Stimulated activated memory B cell treated with anti-CD40 and anti-IgM and Interleukin-4, amounts not matched to agents 10 μg/mL and 1 μg/mL and 100 μg/mL, for 72 hours (primary cell): ENCODE measurements around the gene UBA6.

Experiments used
- ATAC-seq: fragments of 150-1000 bp; cut with Tn5 transposase; 2 replicates; pipeline ENCODE4 v1.10.0; 2021
- H3K27ac Mint-ChIP-seq: one replicate; pipeline ENCODE4 v1.8.0; 2022; ENCODE audit warnings: mild to moderate bottlenecking, mixed read lengths
- H3K27me3 Mint-ChIP-seq: one replicate; pipeline ENCODE4 v1.8.0; 2022; ENCODE audit warnings: mixed read lengths
- H3K36me3 Mint-ChIP-seq: one replicate; pipeline ENCODE4 v1.8.0; 2022; ENCODE audit warnings: mixed read lengths
- H3K4me1 Mint-ChIP-seq: one replicate; pipeline ENCODE4 v1.8.0; 2022; ENCODE audit warnings: mixed read lengths
- H3K4me3 Mint-ChIP-seq: one replicate; pipeline ENCODE4 v1.8.0; 2022; ENCODE audit warnings: mild to moderate bottlenecking, moderate library complexity, mixed read lengths
- H3K9me3 Mint-ChIP-seq: one replicate; pipeline ENCODE4 v1.8.0; 2022; ENCODE audit warnings: mixed read lengths

The UBA6 gene

DNA sequence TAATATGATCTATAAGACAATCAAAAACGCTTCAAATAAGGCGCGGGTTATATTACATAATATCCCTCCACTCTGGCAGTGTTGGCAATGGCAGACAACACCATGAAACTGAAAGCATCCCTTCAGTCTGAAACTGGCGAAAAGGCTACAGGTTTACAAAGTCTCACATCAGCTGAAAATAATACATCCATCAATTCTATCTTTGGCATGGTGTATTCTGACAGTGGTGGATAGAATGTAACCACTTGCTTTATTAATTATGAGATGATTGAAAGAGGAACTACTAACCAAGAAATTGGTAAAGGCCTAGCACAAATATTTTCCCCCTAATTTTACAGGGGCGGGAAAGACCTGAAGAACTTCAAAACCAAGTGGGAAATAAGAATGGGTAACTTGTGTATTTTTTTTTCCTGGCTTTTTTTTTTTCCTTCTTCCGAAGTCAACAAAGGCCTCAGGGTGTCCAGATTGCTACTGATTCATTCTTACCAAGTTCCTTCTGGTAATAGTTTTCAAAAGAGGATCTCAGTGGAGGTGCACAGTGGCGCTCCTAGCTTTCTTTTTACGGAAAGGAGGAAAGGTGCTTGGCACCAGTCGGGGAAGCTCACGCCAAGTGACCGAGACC is 728 bp downstream of the UBA6 start:
- H3K36me3 Mint-ChIP-seq, result peaks cover 37% of the 10 kb centered on the region
- no peaks in the 10 kb centered on the region for H3K27me3 Mint-ChIP-seq
- peak overlapping the region; percentile 93 for H3K4me3 Mint-ChIP-seq
- no peak for ATAC-seq
- no peaks in the 10 kb centered on the region for H3K9me3 Mint-ChIP-seq
- H3K27ac Mint-ChIP-seq, result peak overlapping the region; percentile 91
- H3K4me1 Mint-ChIP-seq, result peaks cover 44% of the 10 kb centered on the region

DNA sequence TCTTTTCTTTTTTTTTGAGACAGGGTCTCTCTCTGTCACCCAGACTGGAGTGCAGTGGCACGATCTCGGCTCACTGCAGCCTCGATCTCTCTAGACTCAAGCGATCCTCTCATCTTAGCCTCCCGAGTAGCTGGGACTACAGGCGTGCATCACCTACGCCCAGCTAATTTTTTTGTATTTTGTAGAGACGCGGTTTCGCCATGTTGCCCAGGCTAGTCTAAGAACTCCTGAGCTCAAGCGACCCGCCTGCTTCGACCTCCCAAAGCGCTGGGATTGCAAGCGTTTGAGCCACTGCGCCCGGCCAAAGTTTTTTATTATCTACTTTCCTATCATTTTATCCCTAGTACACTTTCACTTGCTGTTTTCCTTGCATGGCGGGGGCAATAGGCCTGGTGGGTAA is 1.4 kb downstream of the UBA6 start:
- ATAC-seq, result no peak
- H3K27me3 Mint-ChIP-seq, result no peaks in the 10 kb centered on the region
- H3K4me1 Mint-ChIP-seq, result peaks cover 38% of the 10 kb centered on the region
- H3K36me3 Mint-ChIP-seq, result peaks cover 37% of the 10 kb centered on the region
- H3K4me3 Mint-ChIP-seq, result peak overlapping the region; percentile 93
- H3K9me3 Mint-ChIP-seq, result no peaks in the 10 kb centered on the region
- peak overlapping the region; percentile 91 for H3K27ac Mint-ChIP-seq

DNA sequence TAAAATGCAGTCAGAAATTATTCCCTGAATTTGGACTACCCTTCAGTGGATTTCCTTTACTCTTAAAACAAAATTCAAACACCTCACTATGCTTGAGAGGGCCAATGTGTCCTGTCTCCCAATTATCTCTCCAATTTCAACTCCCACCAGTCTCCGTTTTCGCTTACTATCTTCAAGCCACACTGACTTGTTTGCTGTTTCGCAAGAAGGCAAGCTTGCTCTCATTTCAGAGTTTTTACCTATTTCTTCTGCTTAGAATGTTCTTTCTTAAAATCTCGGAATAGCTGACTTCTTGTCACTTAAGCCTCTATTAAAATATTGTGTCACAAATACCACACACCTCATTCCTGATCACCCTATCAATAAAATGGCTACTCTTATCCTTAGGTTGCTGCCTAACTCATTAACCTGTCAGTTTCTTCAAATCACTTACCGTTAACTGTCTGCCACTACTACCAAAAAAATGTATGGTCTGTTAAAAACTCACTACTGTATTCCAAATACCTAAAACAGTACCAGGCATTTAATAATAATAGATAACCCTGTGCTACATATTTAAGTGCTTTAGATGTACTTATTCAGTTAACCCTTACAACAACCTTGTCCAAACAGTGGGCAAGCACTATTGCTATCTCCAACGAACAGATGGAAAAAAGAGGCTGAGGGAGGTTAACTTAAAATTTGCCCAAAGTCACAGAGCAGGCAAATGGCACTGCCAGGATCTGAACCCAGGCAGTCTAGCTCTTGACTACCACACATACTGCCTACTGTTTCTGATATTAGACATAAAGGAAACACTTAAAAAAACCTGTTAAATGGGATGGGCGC is 2.9 kb downstream of the UBA6 start:
- peaks cover 28% of the 10 kb centered on the region for H3K4me1 Mint-ChIP-seq
- H3K36me3 Mint-ChIP-seq, result peaks cover 35% of the 10 kb centered on the region
- no peak for ATAC-seq
- no peak overlapping the region for H3K4me3 Mint-ChIP-seq
- no peak overlapping the region for H3K27ac Mint-ChIP-seq
- H3K9me3 Mint-ChIP-seq, result no peaks in the 10 kb centered on the region
- no peaks in the 10 kb centered on the region for H3K27me3 Mint-ChIP-seq

DNA sequence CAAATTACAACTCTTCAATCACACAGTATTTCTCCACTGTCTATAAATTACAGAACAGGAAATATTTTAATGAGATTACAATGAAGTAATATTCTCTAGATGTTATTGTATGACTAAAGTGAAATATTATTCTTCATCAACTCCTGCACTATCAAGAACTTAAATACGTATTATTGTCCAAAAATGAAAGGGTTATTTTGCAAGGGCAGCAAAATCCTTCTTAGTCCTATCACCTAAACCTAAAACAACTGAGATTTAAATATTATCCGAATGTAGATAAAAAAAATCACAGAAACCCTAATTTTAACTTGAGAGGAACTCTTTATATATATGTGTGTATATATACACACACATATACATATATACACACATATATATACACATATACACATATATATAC is 4.9 kb downstream of the UBA6 start:
- no peak for ATAC-seq
- no peaks in the 10 kb centered on the region for H3K27me3 Mint-ChIP-seq
- peaks cover 33% of the 10 kb centered on the region for H3K4me1 Mint-ChIP-seq
- no peak overlapping the region for H3K27ac Mint-ChIP-seq
- H3K36me3 Mint-ChIP-seq, result peaks cover 54% of the 10 kb centered on the region
- no peaks in the 10 kb centered on the region for H3K9me3 Mint-ChIP-seq
- no peak overlapping the region for H3K4me3 Mint-ChIP-seq

DNA sequence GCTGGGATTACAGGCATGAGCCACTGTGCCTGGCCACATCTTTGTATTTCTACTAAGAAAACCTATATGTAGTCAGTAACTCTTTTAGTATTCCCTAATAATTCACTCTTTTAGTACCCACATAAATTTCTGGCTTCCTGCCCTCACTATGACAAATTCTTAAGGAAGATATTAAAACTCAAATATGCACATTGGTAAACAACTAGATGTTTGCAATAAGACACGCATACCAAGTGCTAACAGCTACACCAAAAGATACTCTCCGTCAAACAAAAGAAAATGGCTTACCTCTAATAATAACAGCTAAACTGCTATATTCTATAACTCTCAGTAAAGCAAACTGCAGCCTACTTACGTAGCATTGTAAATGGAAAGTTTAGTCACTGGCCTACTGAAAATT is 6.3 kb downstream of the UBA6 start:
- peaks cover 66% of the 10 kb centered on the region for H3K36me3 Mint-ChIP-seq
- H3K9me3 Mint-ChIP-seq, result no peaks in the 10 kb centered on the region
- no peak overlapping the region for H3K4me3 Mint-ChIP-seq
- no peaks in the 10 kb centered on the region for H3K27me3 Mint-ChIP-seq
- peaks cover 38% of the 10 kb centered on the region for H3K4me1 Mint-ChIP-seq
- no peak for ATAC-seq
- no peak overlapping the region for H3K27ac Mint-ChIP-seq

DNA sequence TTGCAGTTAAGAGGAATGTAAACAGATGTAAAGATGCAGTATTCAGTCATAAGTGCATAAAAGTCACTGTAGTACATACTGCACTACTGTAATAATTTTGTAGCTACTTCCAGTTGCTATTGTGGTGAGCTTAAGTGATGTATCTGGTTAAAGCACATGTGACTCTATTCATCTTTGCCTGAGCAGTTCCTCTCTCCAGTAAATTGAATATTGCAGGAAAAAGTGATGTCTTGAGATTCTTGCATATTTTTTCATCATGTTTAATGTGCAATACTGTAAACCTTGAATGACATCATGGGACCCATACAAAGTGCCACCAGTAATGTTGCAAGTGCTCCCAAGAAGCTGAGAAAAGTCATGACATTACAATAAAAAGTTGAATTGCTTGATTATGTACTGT is 9.6 kb downstream of the UBA6 start:
- Mint-ChIP-seq H3K4me1 (peaks cover 23% of the 10 kb centered on the region), H3K9me3 (no peaks in the 10 kb centered on the region), H3K36me3 (peaks cover 72% of the 10 kb centered on the region), H3K27ac (no peak overlapping the region), H3K4me3 (no peak overlapping the region), H3K27me3 (no peaks in the 10 kb centered on the region)
- ATAC-seq, result no peak

DNA sequence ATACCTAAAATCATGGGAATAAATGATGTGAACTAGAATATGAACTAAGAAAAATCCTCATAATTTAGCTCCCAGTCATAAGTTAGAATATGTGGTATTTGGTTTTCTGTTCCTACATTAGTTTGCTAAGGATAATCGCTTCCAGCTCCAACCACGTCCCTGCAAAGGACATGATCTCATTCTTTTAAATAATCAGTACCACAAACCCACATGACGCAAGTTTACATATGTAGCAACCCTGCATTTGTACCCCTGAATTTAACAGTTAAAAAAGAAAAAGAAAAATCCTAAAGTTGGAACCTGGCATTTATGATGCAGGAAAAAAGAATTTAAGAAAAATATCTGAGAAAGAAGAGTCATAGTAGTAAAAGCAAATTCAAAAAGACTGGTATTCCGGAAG is 13.3 kb downstream of the UBA6 start:
- Mint-ChIP-seq H3K36me3 (peaks cover 48% of the 10 kb centered on the region), H3K27ac (no peak overlapping the region), H3K4me3 (no peak overlapping the region), H3K27me3 (no peaks in the 10 kb centered on the region), H3K9me3 (no peaks in the 10 kb centered on the region), H3K4me1 (peaks cover 13% of the 10 kb centered on the region)
- ATAC-seq, result no peak

DNA sequence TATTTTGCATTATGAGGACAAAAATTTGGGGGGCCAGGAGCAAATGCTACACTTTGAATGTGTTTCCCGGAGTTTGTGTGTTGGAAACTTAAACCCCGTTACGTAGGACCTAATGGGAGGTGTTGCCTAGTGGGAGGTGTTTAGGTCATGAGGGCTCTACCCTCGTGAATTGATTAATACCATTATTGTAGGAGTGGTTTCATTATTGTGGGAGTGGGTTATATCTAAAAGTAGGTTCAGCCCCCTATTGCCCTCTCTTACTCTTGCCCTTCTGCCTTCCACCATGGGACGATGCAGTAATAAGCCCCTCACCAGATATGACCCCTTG is 15.5 kb downstream of the UBA6 start:
- Mint-ChIP-seq H3K9me3 (no peaks in the 10 kb centered on the region), H3K27me3 (no peaks in the 10 kb centered on the region), H3K4me1 (peaks cover 10% of the 10 kb centered on the region), H3K27ac (no peak overlapping the region), H3K36me3 (peaks cover 38% of the 10 kb centered on the region), H3K4me3 (no peak overlapping the region)
- ATAC-seq, result no peak

DNA sequence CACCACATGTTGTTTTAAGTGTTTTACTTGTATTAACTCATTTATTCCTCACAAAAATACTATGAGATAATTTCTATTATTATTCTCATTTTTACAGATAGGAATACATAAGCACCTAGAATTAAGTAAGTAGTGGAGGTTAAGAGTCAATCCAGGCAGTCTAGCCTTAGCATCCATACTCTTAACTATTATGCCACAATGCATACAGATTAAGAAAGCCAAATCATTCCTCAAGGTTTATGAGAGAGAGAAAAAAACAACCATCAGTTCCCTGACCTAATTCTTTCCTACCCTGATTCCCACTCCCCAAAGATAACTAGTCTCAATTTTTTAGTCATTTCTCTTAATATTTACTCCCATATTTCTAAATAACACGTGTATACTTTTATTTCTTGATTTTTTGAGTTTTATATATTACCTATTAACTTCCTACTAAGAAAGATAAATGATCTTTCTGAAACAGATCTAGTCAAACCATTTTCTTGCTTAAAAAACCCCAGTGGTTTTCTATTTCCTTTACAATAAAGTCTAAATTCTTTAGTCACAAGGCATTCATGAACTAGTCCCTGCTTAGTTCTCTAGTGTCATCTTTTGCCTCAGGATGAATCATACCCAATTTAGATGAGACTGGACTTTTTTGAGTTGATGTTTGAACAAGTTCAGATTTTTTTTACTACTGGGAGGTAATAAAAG is 16.0 kb downstream of the UBA6 start:
- no peak overlapping the region for H3K27ac Mint-ChIP-seq
- H3K4me1 Mint-ChIP-seq, result peaks cover 5% of the 10 kb centered on the region
- ATAC-seq, result no peak
- peaks cover 38% of the 10 kb centered on the region for H3K36me3 Mint-ChIP-seq
- H3K4me3 Mint-ChIP-seq, result no peak overlapping the region
- no peaks in the 10 kb centered on the region for H3K27me3 Mint-ChIP-seq
- no peaks in the 10 kb centered on the region for H3K9me3 Mint-ChIP-seq

DNA sequence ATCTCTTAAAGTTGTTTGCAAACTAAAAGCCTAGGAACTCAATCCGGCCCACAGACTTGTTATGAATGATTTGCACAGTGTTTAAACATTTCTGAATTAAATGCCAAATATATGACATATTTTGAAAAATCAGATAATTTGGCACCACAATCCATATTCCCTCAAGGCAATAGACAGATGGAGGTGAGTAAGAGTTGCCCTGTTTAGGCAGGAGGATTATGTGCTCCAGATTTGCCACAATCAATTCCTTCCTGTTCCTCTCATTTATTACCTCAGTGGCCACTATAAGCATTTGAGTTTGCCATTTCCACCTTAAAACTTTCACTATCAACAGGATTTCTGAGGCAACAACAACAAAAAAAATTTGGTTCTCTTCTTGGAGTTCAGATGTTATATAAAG is 18.7 kb downstream of the UBA6 start:
- Mint-ChIP-seq H3K4me1 (no peaks in the 10 kb centered on the region), H3K27me3 (no peaks in the 10 kb centered on the region), H3K27ac (no peak overlapping the region), H3K4me3 (no peak overlapping the region), H3K36me3 (peaks cover 34% of the 10 kb centered on the region), H3K9me3 (no peaks in the 10 kb centered on the region)
- no peak for ATAC-seq

DNA sequence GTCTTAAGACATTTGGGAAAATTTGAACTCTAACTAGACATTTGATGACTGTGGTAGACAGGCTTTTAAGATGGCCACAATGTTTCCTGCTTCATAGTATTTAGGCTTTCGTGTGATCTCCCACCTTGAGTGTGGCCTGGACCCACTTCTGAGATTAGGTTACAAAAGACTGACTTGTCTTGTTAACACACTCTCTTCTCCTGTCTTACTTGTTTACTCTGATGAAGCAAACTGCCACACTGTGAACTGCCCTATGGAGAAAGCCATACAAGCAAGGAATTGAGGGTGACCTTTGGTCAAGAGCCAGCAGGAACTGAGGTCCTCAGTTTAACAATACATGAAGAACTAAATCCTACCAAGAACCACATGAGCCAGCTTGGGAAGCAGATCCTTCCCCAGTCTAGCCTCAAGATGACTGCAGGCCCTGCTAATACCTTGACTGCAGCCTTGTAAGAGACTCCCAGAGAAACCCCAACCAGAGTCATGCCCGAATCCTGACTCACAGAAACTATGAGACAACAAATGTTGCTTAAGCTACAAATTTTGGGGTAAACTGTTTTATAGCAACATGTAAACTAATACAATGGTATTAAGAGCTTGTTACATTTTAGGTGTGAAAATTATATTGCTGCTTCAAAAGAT is 20.3 kb downstream of the UBA6 start:
- Mint-ChIP-seq H3K27me3 (no peaks in the 10 kb centered on the region), H3K4me1 (no peaks in the 10 kb centered on the region), H3K9me3 (no peaks in the 10 kb centered on the region), H3K4me3 (no peak overlapping the region), H3K36me3 (peaks cover 38% of the 10 kb centered on the region), H3K27ac (no peak overlapping the region)
- no peak for ATAC-seq

DNA sequence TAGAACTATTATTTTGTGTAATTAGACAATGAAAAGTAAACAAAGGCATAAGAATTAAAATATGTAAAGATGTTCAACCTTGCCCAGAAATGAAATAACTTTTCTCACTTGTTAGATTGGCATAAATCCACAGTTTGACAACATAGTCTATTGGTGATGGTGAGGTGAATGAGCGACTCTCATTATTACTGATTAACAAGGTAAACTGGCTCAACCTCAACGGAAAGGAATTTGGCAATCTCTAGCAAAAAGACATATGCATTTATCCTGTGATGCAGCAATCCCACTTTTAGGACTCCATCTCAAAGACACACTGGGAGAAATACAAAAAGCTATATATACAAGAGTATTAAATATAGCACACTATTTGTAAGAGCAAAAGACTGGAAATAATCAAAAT is 22.3 kb downstream of the UBA6 start:
- Mint-ChIP-seq H3K27ac (no peak overlapping the region), H3K9me3 (no peaks in the 10 kb centered on the region), H3K4me3 (no peak overlapping the region), H3K27me3 (no peaks in the 10 kb centered on the region), H3K36me3 (peaks cover 56% of the 10 kb centered on the region), H3K4me1 (no peaks in the 10 kb centered on the region)
- ATAC-seq, result no peak

DNA sequence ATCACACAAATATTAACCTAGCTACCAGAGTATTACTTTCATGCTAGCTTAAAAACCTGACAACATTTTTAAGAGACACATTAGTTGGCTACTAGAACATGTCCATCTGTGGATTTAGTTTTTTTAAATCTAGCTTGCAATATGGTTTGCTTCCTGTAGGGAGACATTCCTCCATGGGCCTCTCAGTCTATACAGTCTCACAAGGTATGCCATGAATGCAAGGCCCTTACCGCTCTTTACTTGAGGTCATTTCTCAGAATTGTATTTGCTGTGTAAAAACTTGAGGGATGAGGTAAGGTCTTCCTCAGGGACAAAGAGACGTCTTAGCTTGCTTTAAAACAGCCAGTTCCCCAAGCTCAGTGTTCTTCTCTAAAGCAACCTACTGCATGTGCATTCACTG is 26.9 kb downstream of the UBA6 start:
- no peaks in the 10 kb centered on the region for H3K27me3 Mint-ChIP-seq
- no peak overlapping the region for H3K27ac Mint-ChIP-seq
- no peaks in the 10 kb centered on the region for H3K4me1 Mint-ChIP-seq
- no peak overlapping the region for H3K4me3 Mint-ChIP-seq
- peaks cover 61% of the 10 kb centered on the region for H3K36me3 Mint-ChIP-seq
- no peak for ATAC-seq
- no peaks in the 10 kb centered on the region for H3K9me3 Mint-ChIP-seq

DNA sequence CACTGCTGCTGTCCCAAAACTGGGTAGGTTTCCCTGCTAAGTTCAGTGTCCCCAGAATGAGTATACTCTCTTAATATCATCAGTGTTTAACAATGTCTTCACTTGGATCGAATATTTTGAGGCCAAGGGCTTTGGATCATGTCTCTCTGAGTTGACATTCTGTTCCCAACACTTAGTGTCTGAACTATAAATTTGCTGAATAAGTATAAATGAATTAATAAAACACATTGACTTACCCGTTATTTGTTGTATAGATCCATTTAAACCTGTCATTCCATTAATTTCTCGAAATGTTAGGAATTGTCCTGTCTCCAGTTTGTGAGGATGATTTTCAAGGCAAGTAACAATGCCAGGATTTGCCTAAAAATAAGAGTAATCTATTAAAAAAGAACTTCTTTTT is 32.6 kb downstream of the UBA6 start:
- H3K4me1 Mint-ChIP-seq, result no peaks in the 10 kb centered on the region
- no peak for ATAC-seq
- H3K4me3 Mint-ChIP-seq, result no peak overlapping the region
- H3K27ac Mint-ChIP-seq, result no peak overlapping the region
- no peaks in the 10 kb centered on the region for H3K27me3 Mint-ChIP-seq
- H3K9me3 Mint-ChIP-seq, result no peaks in the 10 kb centered on the region
- peaks cover 62% of the 10 kb centered on the region for H3K36me3 Mint-ChIP-seq

DNA sequence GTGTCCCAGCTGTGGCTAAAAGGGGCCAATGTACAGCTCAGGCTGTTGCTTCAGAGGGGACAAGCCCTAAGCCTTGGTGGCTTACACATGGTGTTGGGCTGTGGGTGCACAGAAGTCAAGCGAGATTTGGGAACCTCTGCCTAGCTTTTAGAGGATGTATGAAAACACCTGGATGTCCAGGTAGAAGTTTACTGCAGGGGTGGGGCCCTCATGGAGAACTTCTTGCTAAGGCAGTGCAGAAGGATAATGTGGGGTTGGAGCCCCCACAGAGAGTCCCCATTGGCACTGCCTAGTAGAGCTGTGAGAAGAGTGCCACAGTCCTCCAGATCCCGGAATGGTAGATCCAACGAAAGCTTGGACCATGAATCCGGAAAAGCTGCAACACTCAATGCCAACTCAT is 40.5 kb downstream of the UBA6 start:
- Mint-ChIP-seq H3K4me1 (peaks cover 17% of the 10 kb centered on the region), H3K9me3 (peaks cover 17% of the 10 kb centered on the region), H3K27me3 (no peaks in the 10 kb centered on the region), H3K4me3 (no peak overlapping the region), H3K27ac (no peak overlapping the region), H3K36me3 (peaks cover 78% of the 10 kb centered on the region)
- no peak for ATAC-seq
